GM18499 (cell line): Measurements from ENCODE around the gene FAN1.
"Not testable (repeated sequence)": the region's sequence is repeated elsewhere in the genome, so short reads cannot be mapped to it uniquely, and the experiment has no call there.

Experiments used
- ATAC-seq: cut with Tn5 transposase; IDR thresholded peaks from one replicate; pipeline ENCODE4 v1.9.1; 2021; ENCODE audit warnings: moderate number of reproducible peaks; ENCODE audit not compliant: insufficient read depth, unreplicated experiment

Gene FAN1

GRCh38 chr15:30903497-30904187 lies at the start of gene FAN1:
FAN1 (plus strand) TSS chr15:30903915; CDS start chr15:30904664, 749 bp downstream.
- ATAC-seq = peak; percentile 67

GRCh38 chr15:30859091-30859874 lies 44.4 kb upstream of the FAN1 start:
- no peak for ATAC-seq

- ATAC-seq = no peak
These were observed 38.5 kb upstream of the FAN1 start for GRCh38 chr15:30865257-30865656.

GRCh38 chr15:30870681-30871080 lies 33.0 kb upstream of the FAN1 start:
- no peak for ATAC-seq

GRCh38 chr15:30872341-30872748 lies 31.4 kb upstream of the FAN1 start:
- no peak for ATAC-seq

GRCh38 chr15:30877070-30877469 lies 26.6 kb upstream of the FAN1 start:
- ATAC-seq = no peak

GRCh38 chr15:30878515-30878914 lies 25.2 kb upstream of the FAN1 start:
- no peak for ATAC-seq

GRCh38 chr15:30882849-30883433 lies 20.8 kb upstream of the FAN1 start:
- no peak for ATAC-seq

- ATAC-seq = not testable (repeated sequence)
These were observed 20.0 kb upstream of the FAN1 start for GRCh38 chr15:30883666-30884065.

GRCh38 chr15:30885814-30886213 lies 17.9 kb upstream of the FAN1 start:
- no peak for ATAC-seq

- ATAC-seq = no peak
These were observed 14.5 kb upstream of the FAN1 start for GRCh38 chr15:30889196-30889595.

GRCh38 chr15:30895461-30896210 lies 8.1 kb upstream of the FAN1 start:
- ATAC-seq = no peak

GRCh38 chr15:30896211-30896606 lies 7.5 kb upstream of the FAN1 start:
- ATAC-seq = no peak

GRCh38 chr15:30901889-30902288 lies 1.8 kb upstream of the FAN1 start:
- no peak for ATAC-seq

GRCh38 chr15:30904812-30905211 lies 1.1 kb downstream of the FAN1 start:
- ATAC-seq = no peak

GRCh38 chr15:30905821-30906220 lies 2.1 kb downstream of the FAN1 start:
- ATAC-seq = no peak

GRCh38 chr15:30906366-30906765 lies 2.7 kb downstream of the FAN1 start:
- no peak for ATAC-seq

GRCh38 chr15:30913761-30914160 lies 10.0 kb downstream of the FAN1 start:
- ATAC-seq = no peak

- ATAC-seq = no peak
These were observed 13.3 kb downstream of the FAN1 start for GRCh38 chr15:30917013-30917412.

GRCh38 chr15:30917675-30918074 lies 14.0 kb downstream of the FAN1 start:
- no peak for ATAC-seq

GRCh38 chr15:30918366-30918765 lies 14.7 kb downstream of the FAN1 start:
- ATAC-seq = no peak
